ENCODE measurements around the gene NFIB. TPM values are rescaled to one million over a fixed set of nuclear protein-coding genes. Genes with fewer than 3 reads are reported as not detected.

Gene NFIB
- total and polyA plus RNA-seq, 2 donors (not counting 3 experiments of a cell fraction or from before 2014, with no cell fraction given) = 26.4 to 174 TPM

DNA sequence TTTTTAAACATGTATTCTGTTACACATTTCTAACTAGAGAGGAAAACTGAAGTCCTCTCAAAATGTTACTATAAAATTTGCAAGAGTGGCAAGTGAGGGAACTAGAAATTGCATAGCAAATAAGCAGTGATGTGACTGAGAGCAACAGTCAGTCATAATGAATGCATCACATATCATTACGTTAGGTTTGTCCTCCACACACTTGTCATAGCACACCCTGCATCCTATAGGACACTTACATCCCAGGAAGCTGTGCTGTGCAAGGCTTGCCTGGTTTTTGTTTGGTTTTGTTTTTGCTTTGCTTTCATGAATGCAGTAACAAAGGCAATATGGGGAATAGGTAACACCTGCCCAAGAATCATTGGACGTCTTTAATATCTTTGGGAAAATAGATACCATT, 10.8 kb downstream of the NFIB start:
- peaks cover 14% of the 10 kb centered on the region for H4K20me1 ChIP-seq (replicated peaks; ENCODE audit: control insufficient read depth, extremely low read depth, insufficient read depth, low read length)
- H3K4me2 ChIP-seq (ENCODE audit: insufficient read depth, low read length) = no peak overlapping the region
- no TSS peak for BruUV-seq (replicated peaks)
- no peak overlapping the region for H2AFZ ChIP-seq (ENCODE audit: low read depth, low read length)
- peaks cover 4% of the 10 kb centered on the region for H3K9me1 ChIP-seq (replicated peaks; ENCODE audit: control insufficient read depth, extremely low read depth, insufficient read depth, low read length)
- POLR2A ChIA-PET = no interaction called here
- H3K27me3 ChIP-seq (ENCODE audit: control insufficient read depth in 2 of 2, insufficient read depth in 2 of 2, low read length in 2 of 2) = no peaks in the 10 kb centered on the region
- dilution Hi-C loops (cut with MboI; ENCODE audit: extremely low pct_ligation_motif_present, low sequenced_read_pairs) (no loop called here), intact Hi-C loops (cut with micrococcal nuclease) (no loop called here)
- no peak overlapping the region for H3K27ac ChIP-seq (ENCODE audit: insufficient read depth, low read depth, low read length)
- DNase-seq (ENCODE audit: low read depth, low spot score) (no peak), FAIRE-seq (no peak)
- no peak overlapping the region for H3K9ac ChIP-seq (replicated peaks; ENCODE audit: extremely low read depth, insufficient read depth, low read length)
- TF ChIP-seq EZH2 (IDR thresholded peaks at IDR 0.05; ENCODE audit: borderline replicate concordance, low read depth, low read length, severe bottlenecking) (no peak), MYC (IDR thresholded peaks at IDR 0.05; ENCODE audit: low read depth, low read length) (no peak), JUN (IDR thresholded peaks at IDR 0.05; ENCODE audit: borderline replicate concordance, insufficient read depth, insufficient read length, low read depth) (no peak), POLR2AphosphoS5 (IDR thresholded peaks at IDR 0.05; ENCODE audit: insufficient read depth, low read depth, low read length) (no peak), POLR2A (IDR thresholded peaks at IDR 0.05; ENCODE audit: low read depth, low read length) (no peak), GATA2 (IDR thresholded peaks at IDR 0.05; ENCODE audit: insufficient read depth, insufficient read length, low read depth, low read length) (no peak), FOS (IDR thresholded peaks at IDR 0.05; ENCODE audit: borderline replicate concordance, insufficient read depth, low read length) (no peak)
- TF ChIP-seq, protein P1, sequence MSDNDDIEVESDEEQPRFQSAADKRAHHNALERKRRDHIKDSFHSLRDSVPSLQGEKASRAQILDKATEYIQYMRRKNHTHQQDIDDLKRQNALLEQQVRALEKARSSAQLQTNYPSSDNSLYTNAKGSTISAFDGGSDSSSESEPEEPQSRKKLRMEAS (IDR thresholded peaks at IDR 0.05; ENCODE audit: insufficient read depth, insufficient read length) = no peak
- TF ChIP-seq, protein P2, sequence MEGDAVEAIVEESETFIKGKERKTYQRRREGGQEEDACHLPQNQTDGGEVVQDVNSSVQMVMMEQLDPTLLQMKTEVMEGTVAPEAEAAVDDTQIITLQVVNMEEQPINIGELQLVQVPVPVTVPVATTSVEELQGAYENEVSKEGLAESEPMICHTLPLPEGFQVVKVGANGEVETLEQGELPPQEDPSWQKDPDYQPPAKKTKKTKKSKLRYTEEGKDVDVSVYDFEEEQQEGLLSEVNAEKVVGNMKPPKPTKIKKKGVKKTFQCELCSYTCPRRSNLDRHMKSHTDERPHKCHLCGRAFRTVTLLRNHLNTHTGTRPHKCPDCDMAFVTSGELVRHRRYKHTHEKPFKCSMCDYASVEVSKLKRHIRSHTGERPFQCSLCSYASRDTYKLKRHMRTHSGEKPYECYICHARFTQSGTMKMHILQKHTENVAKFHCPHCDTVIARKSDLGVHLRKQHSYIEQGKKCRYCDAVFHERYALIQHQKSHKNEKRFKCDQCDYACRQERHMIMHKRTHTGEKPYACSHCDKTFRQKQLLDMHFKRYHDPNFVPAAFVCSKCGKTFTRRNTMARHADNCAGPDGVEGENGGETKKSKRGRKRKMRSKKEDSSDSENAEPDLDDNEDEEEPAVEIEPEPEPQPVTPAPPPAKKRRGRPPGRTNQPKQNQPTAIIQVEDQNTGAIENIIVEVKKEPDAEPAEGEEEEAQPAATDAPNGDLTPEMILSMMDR (IDR thresholded peaks at IDR 0.05; ENCODE audit: extremely low read depth in 1 of 2, insufficient read depth in 1 of 2, low read depth in 1 of 2, low read length in 2 of 2) = no peak
- peaks cover 15 to 38% of the 10 kb centered on the region in 2 experiments for H3K36me3 ChIP-seq (ENCODE audit: control insufficient read depth in 2 of 2, extremely low read depth in 1 of 2, insufficient read depth in 2 of 2, low read length in 2 of 2)
- H3K9me3 ChIP-seq (replicated peaks; ENCODE audit: control insufficient read depth, insufficient read depth, low read length) = no peaks in the 10 kb centered on the region
- H3K4me3 ChIP-seq (replicated peaks in 1 of 3; ENCODE audit: insufficient read depth in 1 of 3, low read depth in 1 of 3, low read length in 3 of 3) = no peak overlapping the region
- CTCF ChIA-PET = no interaction called here
- H3K79me2 ChIP-seq (ENCODE audit: control insufficient read depth, insufficient read depth, low read length) = peaks cover 98% of the 10 kb centered on the region
- peaks cover 35% of the 10 kb centered on the region for H3K4me1 ChIP-seq (ENCODE audit: control insufficient read depth, extremely low read depth, insufficient read depth, low read length)

All from endothelial cell of umbilical vein (primary cell).